ENCODE results near the gene DPP6.
A peak's percentile ranks its signal among the peaks of the same experiment; 100 is the strongest.

DPP6 gene

DNA sequence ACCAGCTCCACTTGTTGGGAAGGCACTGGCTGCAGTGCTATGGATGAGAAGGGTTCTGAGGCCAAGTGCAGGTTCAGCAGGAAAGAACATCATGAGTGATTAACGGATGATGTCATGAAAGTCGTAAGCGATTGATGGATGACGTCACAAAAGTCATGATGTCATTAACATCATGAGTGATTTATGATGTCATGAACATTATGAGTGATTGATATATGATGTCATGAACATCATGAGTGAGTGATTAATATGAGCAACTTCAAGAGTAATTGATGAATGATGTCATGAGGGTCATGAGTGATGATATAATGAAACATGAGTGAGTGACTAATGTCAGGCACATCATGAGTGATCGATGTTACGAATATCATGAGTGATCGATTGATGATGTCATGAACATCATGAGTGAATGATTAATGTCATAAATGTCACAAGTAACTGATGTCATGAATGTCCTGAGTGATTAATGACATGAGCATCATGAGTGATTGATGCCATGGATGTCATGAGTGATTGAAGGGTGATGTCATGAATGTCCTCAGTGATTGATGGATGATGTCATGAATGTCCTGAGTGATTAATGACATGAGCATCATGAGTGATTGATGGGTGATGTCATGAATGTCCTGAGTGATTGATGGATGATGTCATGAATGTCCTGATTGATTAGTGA lies 765.2 kb downstream of the DPP6 start:
- no peaks in the 10 kb centered on the region for H3F3A ChIP-seq (ENCODE audit: low read depth)

DNA sequence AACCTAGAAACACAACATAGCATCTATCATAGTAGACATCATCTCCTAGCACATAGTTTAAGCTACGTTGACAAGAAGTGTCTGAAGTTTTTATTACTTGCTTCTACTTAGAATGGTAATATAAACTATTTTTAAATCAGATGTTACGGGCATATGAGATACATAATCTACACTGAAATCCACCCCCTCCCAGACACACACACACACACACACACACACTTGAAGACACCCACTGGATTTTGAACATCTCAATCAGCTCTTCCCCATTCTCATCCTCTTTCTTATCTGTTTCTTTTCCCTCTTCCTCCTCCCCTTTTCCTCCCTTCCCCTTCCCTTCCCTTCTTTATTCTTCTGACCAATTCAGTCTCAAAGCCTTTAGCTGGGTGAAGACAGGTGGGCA lies 774.8 kb downstream of the DPP6 start:
- H2AFZ ChIP-seq (ENCODE audit: low read length) = no peak overlapping the region
- TF ChIP-seq, protein P1, sequence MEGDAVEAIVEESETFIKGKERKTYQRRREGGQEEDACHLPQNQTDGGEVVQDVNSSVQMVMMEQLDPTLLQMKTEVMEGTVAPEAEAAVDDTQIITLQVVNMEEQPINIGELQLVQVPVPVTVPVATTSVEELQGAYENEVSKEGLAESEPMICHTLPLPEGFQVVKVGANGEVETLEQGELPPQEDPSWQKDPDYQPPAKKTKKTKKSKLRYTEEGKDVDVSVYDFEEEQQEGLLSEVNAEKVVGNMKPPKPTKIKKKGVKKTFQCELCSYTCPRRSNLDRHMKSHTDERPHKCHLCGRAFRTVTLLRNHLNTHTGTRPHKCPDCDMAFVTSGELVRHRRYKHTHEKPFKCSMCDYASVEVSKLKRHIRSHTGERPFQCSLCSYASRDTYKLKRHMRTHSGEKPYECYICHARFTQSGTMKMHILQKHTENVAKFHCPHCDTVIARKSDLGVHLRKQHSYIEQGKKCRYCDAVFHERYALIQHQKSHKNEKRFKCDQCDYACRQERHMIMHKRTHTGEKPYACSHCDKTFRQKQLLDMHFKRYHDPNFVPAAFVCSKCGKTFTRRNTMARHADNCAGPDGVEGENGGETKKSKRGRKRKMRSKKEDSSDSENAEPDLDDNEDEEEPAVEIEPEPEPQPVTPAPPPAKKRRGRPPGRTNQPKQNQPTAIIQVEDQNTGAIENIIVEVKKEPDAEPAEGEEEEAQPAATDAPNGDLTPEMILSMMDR (conservative IDR thresholded peaks at IDR 0.05; ENCODE audit: low read length) = no peak
- no peak for TF ChIP-seq EZH2phosphoT487 (IDR thresholded peaks at IDR 0.05; ENCODE audit: borderline replicate concordance)
- H3K36me3 ChIP-seq (ENCODE audit: insufficient read depth, low read length) = no peaks in the 10 kb centered on the region
- H3K4me3 ChIP-seq (ENCODE audit: low read length, poor library complexity, severe bottlenecking) = no peak overlapping the region
- no peaks in the 10 kb centered on the region for H3K79me2 ChIP-seq (ENCODE audit: insufficient read depth, low read length)
- no peaks in the 10 kb centered on the region for H3F3A ChIP-seq (ENCODE audit: low read depth)
- H3K4me1 ChIP-seq (ENCODE audit: insufficient read depth, low read length, poor library complexity, severe bottlenecking) = no peaks in the 10 kb centered on the region
- H3K9me2 ChIP-seq (replicated peaks; ENCODE audit: low read depth, low read length) = no peaks in the 10 kb centered on the region
- no peaks in the 10 kb centered on the region for H3K9me3 ChIP-seq (ENCODE audit: insufficient read depth, low read depth, low read length)
- no peaks in the 10 kb centered on the region for H4K20me1 ChIP-seq (ENCODE audit: insufficient read depth, low read length, poor library complexity, severe bottlenecking)
- H3K4me2 ChIP-seq (ENCODE audit: low read depth, low read length, poor library complexity, severe bottlenecking) = no peak overlapping the region
- no peak overlapping the region for H3K9ac ChIP-seq (ENCODE audit: low read depth, low read length, poor library complexity, severe bottlenecking)
- no peaks in the 10 kb centered on the region for H3K27me3 ChIP-seq (ENCODE audit: insufficient read depth, low read length, poor library complexity, severe bottlenecking)

More for the DNA sequence above, 765.2 kb downstream of the DPP6 start:
- H3K79me2 ChIP-seq (ENCODE audit: insufficient read depth, low read length) = no peaks in the 10 kb centered on the region
- no peaks in the 10 kb centered on the region for H3K27me3 ChIP-seq (ENCODE audit: insufficient read depth, low read length, poor library complexity, severe bottlenecking)
- no peak overlapping the region for H2AFZ ChIP-seq (ENCODE audit: low read length)
- no peaks in the 10 kb centered on the region for H3K4me1 ChIP-seq (ENCODE audit: insufficient read depth, low read length, poor library complexity, severe bottlenecking)
- no peaks in the 10 kb centered on the region for H3K9me2 ChIP-seq (replicated peaks; ENCODE audit: low read depth, low read length)
- H3K36me3 ChIP-seq (ENCODE audit: insufficient read depth, low read length) = no peaks in the 10 kb centered on the region
- no peak overlapping the region for H3K9ac ChIP-seq (ENCODE audit: low read depth, low read length, poor library complexity, severe bottlenecking)
- no peak overlapping the region for H3K4me3 ChIP-seq (ENCODE audit: low read length, poor library complexity, severe bottlenecking)
- peaks cover 3% of the 10 kb centered on the region; the same call in 1 of the 2 replicates for H3K9me3 ChIP-seq (ENCODE audit: insufficient read depth, low read depth, low read length)
- H4K20me1 ChIP-seq (ENCODE audit: insufficient read depth, low read length, poor library complexity, severe bottlenecking) = no peaks in the 10 kb centered on the region
- TF ChIP-seq, protein P1 (conservative IDR thresholded peaks at IDR 0.05; ENCODE audit: low read length) = no peak
- H3K4me2 ChIP-seq (ENCODE audit: low read depth, low read length, poor library complexity, severe bottlenecking) = no peak overlapping the region

DNA sequence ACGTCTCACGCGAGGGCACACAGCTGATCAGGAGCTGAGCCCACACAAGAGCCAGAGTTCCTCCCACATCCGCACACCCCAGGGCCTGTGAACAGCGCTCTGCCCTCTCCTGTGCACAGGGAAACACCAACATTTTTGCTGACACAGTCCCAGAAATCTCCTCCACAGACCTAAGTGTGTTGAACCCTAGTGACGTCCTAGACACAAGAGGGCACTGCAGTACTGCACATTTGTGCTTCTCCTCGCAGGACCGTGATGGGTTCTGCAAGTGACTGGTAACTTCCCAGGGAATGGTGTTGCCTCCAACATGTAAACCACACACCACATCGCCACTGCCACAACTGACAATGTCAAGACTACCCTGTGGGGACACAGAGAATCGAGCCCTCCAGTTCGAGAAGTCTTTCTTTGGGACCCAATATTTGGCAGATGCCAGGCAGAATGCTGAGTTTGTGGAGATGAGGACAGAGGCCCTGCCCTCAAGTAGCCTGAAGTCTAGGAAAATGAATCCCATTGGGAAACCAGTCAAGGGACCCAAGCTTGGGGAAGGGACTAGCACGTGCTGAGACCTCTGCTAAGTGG lies 780.5 kb downstream of the DPP6 start:
- Histone ChIP-seq H3K4me2 (ENCODE audit: low read depth, low read length, poor library complexity, severe bottlenecking) (no peak overlapping the region), H3K9me2 (replicated peaks; ENCODE audit: low read depth, low read length) (no peaks in the 10 kb centered on the region), H4K20me1 (ENCODE audit: insufficient read depth, low read length, poor library complexity, severe bottlenecking) (no peaks in the 10 kb centered on the region), H3K9me3 (ENCODE audit: insufficient read depth, low read depth, low read length) (no peaks in the 10 kb centered on the region), H3K9ac (ENCODE audit: low read depth, low read length, poor library complexity, severe bottlenecking) (no peak overlapping the region), H3K36me3 (ENCODE audit: insufficient read depth, low read length) (no peaks in the 10 kb centered on the region), H3K79me2 (ENCODE audit: insufficient read depth, low read length) (no peaks in the 10 kb centered on the region), H2AFZ (ENCODE audit: low read length) (no peak overlapping the region), H3F3A (ENCODE audit: low read depth) (no peaks in the 10 kb centered on the region), H3K27me3 (ENCODE audit: insufficient read depth, low read length, poor library complexity, severe bottlenecking) (no peaks in the 10 kb centered on the region), H3K4me1 (ENCODE audit: insufficient read depth, low read length, poor library complexity, severe bottlenecking) (no peaks in the 10 kb centered on the region), H3K4me3 (ENCODE audit: low read length, poor library complexity, severe bottlenecking) (no peak overlapping the region)
- TF ChIP-seq, protein P1 (conservative IDR thresholded peaks at IDR 0.05; ENCODE audit: low read length) = peak; percentile 63
- no peak for TF ChIP-seq EZH2phosphoT487 (IDR thresholded peaks at IDR 0.05; ENCODE audit: borderline replicate concordance)

Measured in Loucy (cell line).